NCI-H524 (cell line): ENCODE results near the gene LTF.
A peak's percentile ranks its signal among the peaks of the same experiment; 100 is the strongest.

Experiments used
- DNase-seq, 2 experiments: peaks; one replicate each; lab custom pipeline; 2025; lab: John Stamatoyannopoulos, UW

LTF gene

DNA sequence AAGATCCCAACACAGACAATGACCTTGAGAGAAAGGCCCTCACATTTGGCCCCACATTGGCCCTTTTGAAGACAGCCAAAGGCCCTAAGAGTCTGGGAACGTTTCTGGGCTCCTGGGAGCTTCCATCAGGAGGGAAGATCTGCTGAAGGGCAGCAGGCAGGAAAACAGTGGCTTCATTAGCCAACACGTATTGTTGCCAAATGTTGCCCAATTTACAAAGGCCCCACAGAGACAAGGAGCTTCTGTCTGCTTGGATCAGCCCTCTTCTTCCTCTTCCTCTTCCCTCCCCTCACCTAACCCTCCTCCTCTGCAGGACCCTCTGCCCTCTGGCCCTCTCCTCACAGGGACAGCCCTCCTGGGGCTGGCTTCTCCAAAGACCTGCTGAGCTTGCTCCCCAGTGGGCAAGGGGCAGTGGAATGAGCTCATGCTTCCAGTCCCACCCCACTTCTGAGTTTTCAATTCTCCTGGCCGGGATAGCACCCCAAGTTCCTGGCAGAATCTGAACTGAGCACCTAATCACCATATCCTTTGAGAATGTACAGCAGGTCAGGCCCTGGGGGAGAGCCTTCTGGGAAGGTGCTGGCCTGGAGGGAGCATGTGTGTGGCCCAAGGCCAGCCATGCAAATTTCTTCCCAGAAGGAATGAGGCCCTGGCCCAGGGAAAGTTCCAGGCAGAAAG is 5.1 kb upstream of the LTF start:
- no peak for DNase-seq

DNA sequence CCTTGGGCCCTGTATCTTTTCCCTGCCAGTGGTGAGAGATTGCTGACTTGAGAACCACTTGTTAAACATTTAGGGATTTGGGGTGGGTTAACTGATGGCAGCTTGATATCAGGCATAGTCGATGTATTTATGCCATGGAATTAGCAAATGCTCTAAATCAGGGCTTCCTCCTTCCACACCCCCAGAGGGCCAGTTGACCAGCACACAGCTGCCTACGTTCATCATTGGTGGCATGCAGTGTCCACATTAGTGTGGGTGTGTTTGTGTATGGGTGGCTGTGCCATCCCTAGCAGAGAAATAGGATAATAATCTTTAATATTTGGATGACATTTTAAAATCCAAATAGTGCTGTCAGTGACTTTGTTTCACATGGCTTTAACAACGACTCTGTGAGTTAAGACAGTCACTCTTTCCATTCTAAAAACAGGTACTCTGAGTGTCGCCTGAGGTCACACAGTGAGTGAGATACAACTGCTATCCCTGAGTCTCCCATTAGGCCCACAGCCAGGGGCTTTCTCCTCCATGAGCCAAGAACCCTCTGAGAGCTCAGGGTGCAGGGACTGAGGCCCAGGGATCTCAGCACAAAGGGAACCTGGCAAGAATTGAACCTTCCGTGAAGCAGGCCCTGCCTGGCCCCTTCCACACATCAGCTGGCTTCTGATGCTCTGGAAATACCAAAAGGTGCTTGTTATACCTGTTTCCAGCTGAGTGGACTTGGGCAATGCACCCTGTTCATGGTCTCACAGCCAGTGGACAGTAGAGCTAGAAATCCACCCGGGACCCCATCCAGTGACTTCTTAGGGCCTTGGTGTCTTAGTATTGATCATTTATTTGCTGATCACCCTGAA is 4.3 kb upstream of the LTF start:
- DNase-seq, result no peak

DNA sequence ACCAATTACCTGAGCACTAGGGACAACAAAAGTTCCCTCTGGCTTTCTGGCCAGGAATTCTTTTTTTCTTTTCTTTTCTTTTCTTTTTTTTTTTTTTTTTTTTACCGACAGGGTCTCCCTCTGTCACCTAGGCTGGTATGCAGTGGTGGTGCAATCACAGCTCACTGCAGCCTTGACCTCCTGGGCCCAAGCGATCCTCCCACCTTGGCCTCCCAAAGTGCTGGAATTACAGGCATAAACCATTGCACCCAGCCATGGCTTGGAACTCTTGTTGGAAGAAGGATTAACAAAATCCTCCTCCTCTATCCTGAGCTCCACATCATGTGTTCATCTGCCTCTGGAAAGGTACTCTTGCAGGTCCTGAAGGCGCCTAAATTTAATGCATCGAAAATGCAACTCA is 2.9 kb upstream of the LTF start:
- DNase-seq, result no peak

DNA sequence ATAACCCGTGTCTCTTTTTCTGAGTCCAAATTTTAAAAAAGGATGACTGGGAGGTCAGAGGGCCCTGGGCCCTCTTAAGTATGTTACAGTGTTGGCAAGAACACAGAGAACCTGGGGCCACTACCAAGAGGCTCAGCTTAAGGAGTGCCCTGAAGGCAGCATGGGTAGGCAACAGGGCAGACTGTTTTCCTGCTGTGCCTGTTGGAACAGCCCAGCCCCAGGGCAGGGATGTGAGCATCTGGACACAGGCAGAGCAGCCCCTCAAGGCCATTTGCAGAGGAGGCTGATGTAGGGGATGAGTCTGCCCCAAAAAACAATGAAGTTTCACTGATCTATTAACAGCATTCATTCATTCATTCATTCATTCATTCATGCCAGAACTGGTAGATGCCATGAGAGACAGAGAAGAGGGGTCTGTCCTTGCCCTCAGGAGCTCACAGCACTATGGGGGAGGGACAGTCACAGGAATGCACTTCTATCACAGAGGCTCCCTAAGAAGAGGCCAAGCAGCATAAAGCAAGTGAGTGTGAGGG is 2.2 kb upstream of the LTF start:
- DNase-seq, result no peak

DNA sequence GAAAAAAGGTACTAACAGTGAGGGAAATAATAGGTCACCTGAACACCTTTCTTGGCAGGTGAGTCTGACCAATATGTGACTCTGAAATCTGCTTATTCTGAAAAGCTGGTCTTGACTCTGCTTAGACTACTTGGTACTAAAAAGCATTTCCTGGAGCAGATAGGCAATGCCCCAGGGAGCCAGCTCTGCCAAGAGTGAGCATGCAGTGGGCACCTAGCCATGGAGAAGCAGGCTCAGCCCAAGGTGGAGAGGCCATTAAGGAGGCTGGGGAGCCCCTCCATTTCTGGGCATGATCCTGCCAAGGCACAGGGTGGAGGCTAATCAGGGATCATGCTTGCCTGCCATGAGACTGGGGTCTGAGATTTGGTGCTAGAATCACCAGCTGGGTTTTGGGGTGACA is 1.6 kb upstream of the LTF start:
- no peak for DNase-seq

DNA sequence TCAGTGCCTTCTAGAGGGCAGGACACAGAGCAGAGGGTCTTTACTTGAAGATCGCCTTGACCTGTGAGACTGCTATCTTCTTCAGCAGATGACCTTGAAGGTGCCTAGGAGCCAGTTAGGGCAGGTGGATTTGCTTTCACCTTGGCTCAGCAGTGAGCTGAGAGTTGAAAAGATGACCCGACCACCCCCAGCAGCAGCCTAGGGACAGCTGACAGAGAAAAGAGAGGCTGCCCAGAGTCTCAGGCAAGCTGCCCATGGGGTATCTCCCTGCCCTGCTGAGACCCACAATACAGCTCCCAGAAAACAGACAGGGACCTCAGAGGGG is 453 bp upstream of the LTF start:
- DNase-seq, result no peak

DNA sequence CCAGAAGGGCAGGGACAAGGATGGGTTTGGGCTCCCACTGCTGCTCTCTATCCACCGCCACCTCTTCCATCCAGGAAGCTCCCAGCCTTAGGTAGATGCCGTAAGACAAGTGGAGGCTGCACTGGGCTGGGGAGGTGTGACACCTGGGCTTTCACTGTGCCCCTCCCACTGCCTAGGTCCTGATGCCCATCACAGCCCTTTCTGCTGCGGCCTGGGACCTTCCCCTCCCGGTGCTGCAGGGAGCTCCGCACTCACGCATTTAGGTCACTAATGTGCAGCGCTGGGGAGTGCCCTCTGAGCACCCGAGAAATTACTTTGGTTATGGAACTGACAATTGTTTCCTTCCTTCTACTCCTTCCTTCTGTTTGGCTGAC is 850 bp downstream of the LTF start:
- DNase-seq, result no peak

DNA sequence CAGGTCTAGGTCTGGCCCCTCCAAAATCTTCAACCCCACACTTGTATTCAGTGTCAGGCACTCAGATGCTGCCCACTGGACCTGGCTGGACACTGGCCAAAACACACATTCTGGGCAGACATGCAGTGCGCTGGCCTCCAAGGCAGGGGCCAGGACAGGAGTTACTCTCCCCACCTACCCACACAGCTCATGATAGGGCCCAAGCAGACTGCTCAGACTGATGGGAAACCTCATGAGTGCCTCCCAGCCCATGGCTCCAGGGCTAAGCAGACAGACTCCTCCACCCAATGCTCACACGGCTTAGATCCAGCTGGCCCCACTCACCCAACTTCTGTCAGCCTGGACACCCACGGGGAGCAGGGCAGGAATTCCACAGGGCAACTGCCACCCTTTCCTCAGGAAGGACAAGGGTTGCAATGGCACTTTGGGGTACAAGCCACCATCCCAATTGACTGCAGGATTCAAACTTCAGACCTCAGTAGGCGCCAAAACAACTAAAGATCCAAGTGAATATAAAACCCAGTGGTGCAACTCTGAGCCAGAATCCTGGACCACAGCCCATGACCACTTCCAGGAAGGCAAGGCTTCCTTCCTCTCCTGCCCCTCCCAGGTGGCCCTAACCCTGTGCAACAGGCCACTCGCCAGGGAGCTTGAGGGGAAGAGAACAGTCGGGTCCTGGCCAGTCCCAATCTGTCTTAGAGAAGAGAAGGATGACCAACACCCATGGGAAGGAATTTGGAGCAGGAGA is 1.4 kb downstream of the LTF start:
- DNase-seq, result no peak

DNA sequence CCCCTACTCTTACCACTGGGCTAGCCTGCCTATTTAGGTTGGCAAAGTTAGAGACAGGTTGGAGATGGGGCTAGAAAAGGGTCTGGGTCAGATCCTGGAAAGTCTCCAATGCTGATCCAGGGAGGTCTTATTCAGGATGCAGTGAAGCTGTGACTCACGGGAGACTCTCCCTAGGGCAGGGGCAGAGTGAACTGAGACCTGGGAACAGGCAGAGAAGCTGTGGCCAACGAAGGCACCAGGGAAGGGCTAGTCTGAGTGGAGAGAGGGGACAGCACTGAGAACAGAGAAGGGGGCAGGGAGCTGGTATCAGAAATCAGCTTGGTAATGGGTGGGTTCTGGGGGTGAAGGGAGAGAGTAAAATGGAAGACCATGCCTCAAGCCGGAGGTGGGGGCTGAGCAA is 2.2 kb downstream of the LTF start:
- no peak for DNase-seq

DNA sequence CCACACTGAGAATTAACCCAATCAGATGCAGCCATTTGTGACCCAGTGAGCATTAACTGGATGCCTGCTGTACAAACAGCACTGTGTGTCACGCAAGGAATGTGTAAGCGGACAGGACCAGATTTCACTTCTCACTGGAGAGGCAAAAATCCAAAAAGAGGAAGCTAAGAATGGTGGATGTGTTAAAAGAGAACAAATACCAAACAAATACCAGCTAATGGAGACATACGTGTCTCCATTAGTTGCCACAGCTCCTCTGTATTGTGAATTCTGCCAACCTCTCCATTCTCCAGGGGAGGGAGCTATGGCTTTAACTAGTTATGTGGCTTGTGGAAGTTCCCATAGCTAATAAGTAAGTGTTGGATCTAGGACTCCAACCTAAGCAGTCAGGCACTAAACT is 2.6 kb downstream of the LTF start:
- peak in 1 of 2 experiments; percentile 6 for DNase-seq

DNA sequence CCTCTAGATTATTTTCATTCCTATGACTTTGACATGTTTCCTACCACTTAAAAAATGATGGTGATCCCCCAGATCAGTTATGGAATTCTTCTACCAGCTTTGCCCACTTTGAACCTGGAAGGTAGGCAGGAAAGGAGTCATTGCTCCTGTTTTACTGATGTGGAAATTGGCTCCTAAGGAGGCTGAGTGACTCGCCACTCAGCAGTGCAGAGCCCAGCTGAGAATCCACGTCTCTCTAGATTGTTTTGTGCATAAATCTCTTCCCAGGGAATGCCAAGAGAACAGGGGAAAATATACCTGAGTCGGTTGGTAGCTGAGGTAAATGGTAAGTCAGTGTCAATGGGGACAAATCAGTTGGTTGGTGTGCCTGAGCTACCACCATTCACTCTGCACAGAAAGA is 4.7 kb downstream of the LTF start:
- DNase-seq, result no peak

DNA sequence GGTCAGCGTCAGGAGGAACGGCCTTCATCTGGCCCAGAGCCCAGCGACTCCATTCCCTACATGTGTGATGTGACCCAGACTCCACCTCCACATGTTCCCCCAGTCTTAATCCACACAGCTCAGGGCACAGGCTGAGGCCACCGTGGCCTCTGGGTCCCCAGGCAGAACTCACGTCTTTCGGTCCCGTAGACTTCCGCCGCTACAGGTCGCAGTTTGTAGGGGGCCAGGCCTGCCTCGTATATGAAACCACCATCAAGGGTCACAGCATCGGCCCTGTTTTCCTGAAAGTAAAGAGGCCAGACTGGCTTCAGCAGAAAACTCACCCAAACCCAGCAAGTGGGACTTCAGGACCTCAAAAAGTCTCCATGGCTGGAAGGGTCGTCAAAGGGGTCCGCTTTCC is 8.6 kb downstream of the LTF start:
- DNase-seq, result no peak

DNA sequence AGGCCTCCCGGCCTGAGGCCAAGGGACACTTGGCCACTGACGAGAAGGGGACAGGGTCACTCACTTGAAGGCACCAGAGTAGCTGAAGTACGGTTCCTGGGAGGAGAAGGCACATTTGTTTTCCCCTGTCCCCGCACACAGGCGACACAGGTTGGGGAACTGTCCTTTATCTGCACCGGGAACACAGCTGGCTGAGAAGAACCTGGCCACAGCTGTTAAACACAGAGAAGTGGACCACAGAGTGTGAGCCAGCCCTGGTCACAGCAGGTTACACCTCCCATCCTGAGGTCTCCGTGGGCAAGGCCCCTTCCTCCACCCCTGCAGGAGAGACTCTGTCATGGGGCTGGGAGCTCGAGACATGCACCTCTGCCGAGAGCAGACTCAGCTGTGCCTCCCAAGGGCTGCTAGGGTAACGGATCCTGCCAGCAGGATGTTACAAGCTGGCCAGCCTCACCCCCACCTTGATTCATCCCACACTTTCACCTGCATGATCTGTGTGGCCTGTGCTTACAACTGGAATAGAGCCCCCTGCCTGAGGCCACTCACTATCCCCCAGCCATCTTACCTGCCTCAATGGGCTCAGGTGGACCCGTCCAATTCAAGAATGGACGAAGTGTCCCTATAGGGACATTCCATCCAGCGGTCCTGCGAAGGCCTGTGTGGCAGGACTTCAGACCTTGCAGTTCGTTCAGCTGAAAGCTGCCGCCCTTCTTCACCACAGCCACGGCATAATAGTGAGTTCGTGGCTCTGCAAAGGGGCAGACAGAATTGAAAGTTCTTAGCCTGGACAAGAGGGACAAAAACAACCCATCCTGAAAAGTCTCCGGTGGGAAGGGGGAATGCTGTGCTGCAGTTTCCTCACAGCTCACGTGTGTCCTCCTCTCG is 9.2 kb downstream of the LTF start:
- no peak for DNase-seq

DNA sequence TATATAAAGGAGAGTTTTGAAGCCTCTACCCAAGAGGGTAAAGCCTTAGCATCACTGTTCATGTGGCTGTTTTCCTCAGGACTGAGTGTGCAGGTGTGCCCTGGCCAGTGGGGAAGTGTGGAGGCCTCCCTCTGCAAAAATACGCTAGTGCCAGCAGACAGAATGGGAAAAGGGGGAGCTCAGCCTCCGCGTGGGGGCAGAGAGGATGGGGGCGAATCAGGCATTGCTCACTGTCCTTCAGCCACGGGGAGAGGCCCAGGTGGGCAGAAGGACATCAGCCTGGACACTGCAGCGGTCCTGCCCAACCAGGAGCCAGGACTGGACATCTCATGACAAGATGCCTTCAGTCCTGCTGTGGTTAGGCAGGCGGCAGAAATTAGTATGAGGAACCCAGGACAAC is 10.1 kb downstream of the LTF start:
- no peak for DNase-seq

DNA sequence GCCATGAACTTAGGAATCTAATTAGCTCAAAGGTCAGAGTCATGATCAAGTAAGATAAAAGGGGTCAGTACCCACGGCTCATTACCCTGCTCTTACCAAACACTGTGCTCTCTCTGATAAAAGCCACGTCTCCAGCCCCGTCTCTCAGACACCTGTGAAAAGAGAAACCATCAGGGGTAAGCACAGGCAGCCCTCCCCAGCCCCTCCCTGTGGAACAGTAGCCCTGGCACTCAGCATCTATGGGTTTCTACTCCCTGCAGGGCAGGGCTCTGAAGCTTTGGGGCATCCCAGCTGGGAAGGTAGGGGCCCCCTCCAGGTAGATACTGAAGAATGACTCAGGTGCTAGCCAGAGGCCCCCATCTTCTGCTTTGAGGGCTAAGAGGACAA is 10.5 kb downstream of the LTF start:
- no peak for DNase-seq

DNA sequence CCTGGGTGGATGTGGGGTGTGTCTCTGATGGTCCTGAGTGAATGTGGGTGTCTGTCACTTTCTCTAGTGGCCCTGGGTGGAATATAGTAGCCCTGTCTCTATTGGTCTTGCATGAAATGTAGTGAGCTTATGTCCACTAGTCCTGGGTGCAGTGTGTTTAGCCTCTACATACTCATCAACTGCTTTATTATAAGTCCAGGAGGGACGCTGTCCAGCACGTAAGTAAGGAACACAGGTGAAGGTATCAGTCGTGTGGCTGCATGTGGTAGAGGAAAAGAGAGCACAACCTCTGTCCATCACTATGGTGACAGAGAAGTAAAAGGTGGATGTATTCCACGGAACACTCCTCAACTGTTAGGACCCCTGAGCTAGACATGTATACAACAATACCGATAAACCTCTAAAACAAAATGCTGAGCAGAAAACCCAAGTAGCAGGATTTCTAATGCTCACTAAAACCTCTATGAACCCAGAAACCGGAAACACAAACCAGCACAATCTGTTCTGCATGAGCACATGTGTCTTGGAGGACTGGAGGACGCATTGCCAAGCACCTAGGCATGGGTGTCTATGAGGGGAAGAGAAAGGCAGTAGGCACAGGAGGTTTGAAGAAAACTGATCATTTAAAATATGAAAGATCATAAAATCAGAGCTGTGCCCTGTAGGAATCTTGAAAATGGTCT is 11.0 kb downstream of the LTF start:
- no peak for DNase-seq

DNA sequence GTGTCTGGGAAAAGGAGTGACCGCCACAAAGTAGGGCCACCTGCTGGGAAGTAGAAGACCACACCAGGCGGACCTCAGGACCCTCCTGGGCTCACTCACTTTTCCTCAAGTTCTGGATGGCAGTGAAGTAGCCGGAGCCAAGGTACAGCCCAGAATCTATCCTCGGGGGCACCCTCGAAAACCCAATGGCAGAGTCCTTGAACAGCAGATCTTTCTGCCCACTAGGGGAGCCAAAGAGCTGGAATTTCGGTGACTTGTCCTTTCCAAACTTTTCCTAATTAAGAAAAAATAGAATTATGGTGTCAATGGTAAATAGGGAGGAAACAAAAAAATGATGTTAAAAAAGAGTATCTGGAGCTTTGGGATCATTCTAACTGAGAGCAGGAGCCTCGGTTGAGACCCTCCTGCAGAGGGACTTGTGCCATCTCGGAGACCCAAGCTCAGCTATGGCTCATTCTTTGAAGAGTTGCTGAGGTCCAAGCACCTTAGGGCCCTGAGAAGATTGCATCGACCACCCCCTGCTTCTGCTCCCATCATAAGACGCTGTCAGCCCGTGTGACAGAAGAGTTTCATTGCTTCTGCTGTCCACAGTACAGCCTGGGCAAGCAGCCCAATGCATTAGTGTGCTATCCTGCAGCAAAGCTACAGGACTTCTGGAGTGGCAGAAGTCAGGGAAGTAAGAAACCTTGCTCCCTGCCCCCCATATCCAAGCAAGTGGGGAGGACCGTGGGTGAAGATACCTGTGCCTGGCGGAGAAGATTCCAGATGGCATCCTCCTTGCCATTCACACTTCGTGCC is 14.8 kb downstream of the LTF start:
- DNase-seq, result no peak

DNA sequence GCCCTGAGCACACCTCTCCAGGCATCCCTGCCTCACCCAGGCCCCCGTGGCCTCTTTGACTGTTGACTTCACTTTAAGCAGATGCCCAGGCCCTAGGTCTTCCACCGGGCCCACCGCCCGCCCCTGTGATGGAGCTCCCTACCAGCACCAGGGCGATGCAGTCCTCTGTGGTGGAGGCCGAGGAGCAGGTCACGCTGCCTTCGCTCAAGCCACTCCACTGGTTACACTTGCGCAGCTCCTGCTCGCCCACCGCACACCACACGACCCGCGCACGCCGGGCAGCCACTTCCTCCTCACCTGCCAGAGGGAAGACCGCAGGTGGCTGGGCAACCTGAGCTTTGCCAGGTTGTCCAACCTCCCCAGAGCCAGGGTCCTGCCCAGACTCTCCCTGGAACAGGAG is 16.0 kb downstream of the LTF start:
- no peak for DNase-seq

DNA sequence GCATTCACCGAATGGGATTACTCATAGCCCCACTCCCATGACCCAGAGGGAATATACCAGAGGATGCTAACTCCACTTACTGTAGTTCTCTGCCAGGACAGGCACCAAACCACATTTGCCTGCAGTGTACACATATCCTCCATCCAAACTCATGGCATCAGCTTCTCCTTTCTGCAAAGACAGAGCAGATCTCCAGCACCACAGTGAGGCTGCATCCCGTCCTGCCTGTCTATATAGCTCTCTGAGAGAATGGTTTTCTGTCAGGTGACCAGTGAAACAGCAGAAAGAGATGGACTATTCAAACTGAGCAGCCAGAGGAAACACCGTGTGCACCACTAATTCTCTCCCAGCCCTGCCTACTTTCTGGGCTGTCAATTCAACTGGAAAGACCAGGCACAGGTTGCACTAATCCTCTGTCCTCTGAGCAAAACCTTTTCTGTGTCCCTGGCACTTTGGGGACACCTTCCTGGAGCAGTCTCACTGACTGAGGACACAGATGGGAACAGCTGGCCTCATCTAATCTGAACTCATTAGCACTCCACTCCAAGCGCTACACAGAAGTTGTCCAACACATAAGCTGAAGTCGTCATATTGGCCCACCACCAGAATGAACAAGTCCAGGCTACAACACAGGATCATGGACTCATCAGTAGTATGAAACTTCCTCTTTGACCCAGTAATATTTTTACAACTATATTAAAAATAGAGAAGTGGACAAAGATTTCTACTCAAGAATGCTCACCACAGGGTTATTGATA is 17.3 kb downstream of the LTF start:
- DNase-seq, result peak; percentile 91 to 96
